Endodermal cell (in vitro differentiated cells): ENCODE data around the gene CRELD1. TPM values are rescaled to one million over a fixed set of nuclear protein-coding genes. Genes with fewer than 3 reads are reported as not detected.

Experiments used
- DNase-seq: peaks from one replicate; pipeline ENCODE4 v3.0.0-alpha.2; 2017
- H3K27ac ChIP-seq: 2 replicates; pipeline ENCODE4 v1.5.1; 2013; ENCODE audit warnings: mild to moderate bottlenecking, low read depth, low read length, moderate library complexity
- H3K27me3 ChIP-seq: 2 replicates; pipeline ENCODE4 v1.6.1; 2013; ENCODE audit warnings: mild to moderate bottlenecking, low read length, moderate library complexity; ENCODE audit not compliant: insufficient read depth, control insufficient read depth, poor library complexity, severe bottlenecking
- H3K36me3 ChIP-seq: 2 replicates; pipeline ENCODE4 v1.7.0; 2013; ENCODE audit warnings: mild to moderate bottlenecking, low read length, moderate library complexity; ENCODE audit not compliant: control insufficient read depth, insufficient read depth
- H3K4me1 ChIP-seq: one replicate; pipeline ENCODE4 v1.7.0; 2013; ENCODE audit warnings: low read length; ENCODE audit not compliant: control insufficient read depth, insufficient read depth
- H3K4me3 ChIP-seq: 2 replicates; pipeline ENCODE4 v1.5.1; 2013; ENCODE audit warnings: mild to moderate bottlenecking, low read length, moderate library complexity
- H3K9ac ChIP-seq: 2 replicates; pipeline ENCODE4 v1.6.1; 2013; ENCODE audit warnings: mild to moderate bottlenecking, low read length, moderate library complexity; ENCODE audit not compliant: poor library complexity, severe bottlenecking; ENCODE audit errors: extremely low read depth
- H3K9me3 ChIP-seq: 2 replicates; pipeline ENCODE4 v1.6.1; 2013; ENCODE audit warnings: mild to moderate bottlenecking, low read length, moderate library complexity; ENCODE audit not compliant: control insufficient read depth
- H3K27ac Mint-ChIP-seq: 2 replicates; pipeline ENCODE4 v1.8.0; 2020; ENCODE audit warnings: mixed read lengths
- H3K27me3 Mint-ChIP-seq: 2 replicates; pipeline ENCODE4 v1.8.0; 2021; ENCODE audit warnings: mild to moderate bottlenecking, mixed read lengths; ENCODE audit not compliant: insufficient read depth
- H3K36me3 Mint-ChIP-seq: 2 replicates; pipeline ENCODE4 v1.8.0; 2020; ENCODE audit warnings: low read depth, mixed read lengths
- H3K4me1 Mint-ChIP-seq: 2 replicates; pipeline ENCODE4 v1.8.0; 2020; ENCODE audit warnings: mixed read lengths
- H3K4me3 Mint-ChIP-seq: 2 replicates; pipeline ENCODE4 v1.8.0; 2020; ENCODE audit warnings: mild to moderate bottlenecking, moderate library complexity, mixed read lengths
- H3K9me3 Mint-ChIP-seq: 2 replicates; pipeline ENCODE4 v1.8.0; 2020; ENCODE audit warnings: mild to moderate bottlenecking, mixed read lengths
- CTCF ChIP-seq: fragments of 200-600 bp; sonication (generic); conservative IDR thresholded peaks from 2 replicates; pipeline ENCODE4 v1.5.0; 2021; ENCODE audit warnings: antibody characterized with exemption, mild to moderate bottlenecking
- WGBS, 2 experiments: methylation state at CpG; one replicate each; pipeline versions ENCODE4 v1.1.5 to v1.1.7; 2013; ENCODE audit warnings: missing lambda C conversion rate in 2 of 2, mixed read lengths in 1 of 2; ENCODE audit not compliant: insufficient coverage in 1 of 2, insufficient read length in 1 of 2; 5-methylcytosine and 5-hydroxymethylcytosine counted together
- total RNA-seq, 2 donors: library from RNA; stranded (reverse); fragmentation: NEBNext Ultra II Directional in 1 of 2; extraction: Animal tissue kit (Norgen Biotek cat#: 25700) in 1 of 2; gene quantifications; 2 replicates in 1 of 2; 3 replicates in 1 of 2; pipeline ENCODE4 v1.2.1, GENCODE V29; 2021

The CRELD1 gene
- total RNA-seq, 2 donors from 2014 or later, result 35.7 to 43.2 TPM

DNA sequence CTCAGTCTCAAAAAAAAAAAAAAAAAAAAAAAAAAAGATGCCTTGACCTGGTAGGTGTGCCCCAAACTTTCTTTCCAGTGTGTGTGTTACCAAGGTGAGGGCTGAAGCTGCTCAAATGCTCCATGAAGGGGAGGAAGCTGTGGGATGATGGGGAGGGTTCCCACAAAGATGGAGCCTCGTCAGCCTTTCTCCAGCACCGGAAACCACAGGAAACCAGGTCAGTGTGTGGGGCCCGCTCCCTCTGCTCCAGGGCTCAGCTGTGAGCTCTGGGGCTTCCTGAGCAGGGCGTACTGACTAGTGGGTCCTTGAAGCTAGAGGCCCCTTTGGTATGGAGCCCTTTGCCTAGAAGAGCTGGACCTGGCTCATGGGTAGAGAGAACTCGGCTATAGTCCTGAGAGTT, 31.7 kb upstream of the CRELD1 start:
- Mint-ChIP-seq H3K27me3 (peaks cover 1% of the 10 kb centered on the region), H3K4me1 (peaks cover 22% of the 10 kb centered on the region)
- no peak overlapping the region for H3K9ac ChIP-seq

GRCh38 chr3:9902372-9903237, 31.0 kb upstream of the CRELD1 start, which contains the start of gene IL17RE:
TSS of gene IL17RE (plus strand) at chr3:9902848. CDS start at chr3:9902933, 85 bp downstream.
- peaks cover 19% of the 10 kb centered on the region for H3K4me1 Mint-ChIP-seq
- Histone ChIP-seq H3K9me3 (no peaks in the 10 kb centered on the region), H3K36me3 (no peaks in the 10 kb centered on the region), H3K4me3 (no peak within 1 kb of the TSS), H3K9ac (no peak within 1 kb of the TSS), H3K4me1 (no peaks in the 10 kb centered on the region), H3K27me3 (no peaks in the 10 kb centered on the region), H3K27ac (no peak within 1 kb of the TSS)
- 73 to 78% methylated on average over 8 to 13 of the region's 13 CpGs for WGBS, 2 experiments
- TF ChIP-seq CTCF, result no peak
- no peaks in the 10 kb centered on the region for H3K36me3 Mint-ChIP-seq
- peaks cover 1% of the 10 kb centered on the region for H3K27me3 Mint-ChIP-seq
- H3K4me3 Mint-ChIP-seq, result peak within 1 kb of the TSS; percentile 32
- peak; percentile 85 for DNase-seq
- H3K27ac Mint-ChIP-seq, result no peak within 1 kb of the TSS
- no peaks in the 10 kb centered on the region for H3K9me3 Mint-ChIP-seq

More for the DNA sequence above, 31.7 kb upstream of the CRELD1 start:
- H3K9me3 ChIP-seq, result no peaks in the 10 kb centered on the region
- DNase-seq, result no peak
- Mint-ChIP-seq H3K36me3 (no peaks in the 10 kb centered on the region), H3K9me3 (no peaks in the 10 kb centered on the region), H3K27ac (no peak overlapping the region), H3K4me3 (no peak overlapping the region)
- H3K4me3 ChIP-seq, result no peak overlapping the region
- whole genome bisulfite sequencing, 2 experiments, result 92 to 100% methylated on average over 4 to 5 of the region's 5 CpGs
- no peaks in the 10 kb centered on the region for H3K4me1 ChIP-seq
- H3K27me3 ChIP-seq, result no peaks in the 10 kb centered on the region
- TF ChIP-seq CTCF, result no peak
- H3K27ac ChIP-seq, result no peak overlapping the region
- H3K36me3 ChIP-seq, result no peaks in the 10 kb centered on the region

DNA sequence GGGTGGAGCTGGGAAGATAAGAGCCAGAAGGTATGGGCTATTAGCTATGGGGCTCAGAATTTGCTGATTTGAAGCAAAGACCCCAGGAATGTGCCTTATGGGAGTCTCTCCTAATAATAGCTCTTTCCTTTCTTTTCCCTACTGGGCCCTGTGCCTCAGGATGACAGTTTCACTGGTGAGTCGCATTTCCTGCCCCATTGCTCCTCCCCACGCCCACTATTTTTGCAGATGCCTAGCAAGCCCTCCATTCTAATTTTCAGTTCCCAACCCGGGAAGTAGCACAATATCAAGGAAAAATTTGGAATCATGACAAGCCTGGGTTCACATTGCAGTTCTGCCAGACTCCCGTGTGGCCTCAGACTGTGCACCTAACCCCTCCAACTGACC, 30.4 kb upstream of the CRELD1 start:
- Histone ChIP-seq H3K27ac (no peak overlapping the region), H3K4me3 (no peak overlapping the region)
- no peak overlapping the region for H3K27ac Mint-ChIP-seq

More for the DNA sequence above, 30.4 kb upstream of the CRELD1 start:
- Histone ChIP-seq H3K9ac (no peak overlapping the region), H3K27me3 (no peaks in the 10 kb centered on the region), H3K4me1 (no peaks in the 10 kb centered on the region), H3K9me3 (no peaks in the 10 kb centered on the region), H3K36me3 (no peaks in the 10 kb centered on the region)
- peaks cover 14% of the 10 kb centered on the region for H3K4me1 Mint-ChIP-seq
- no peaks in the 10 kb centered on the region for H3K9me3 Mint-ChIP-seq
- WGBS, 2 experiments, result 73 to 80% methylated on average over 3 to 4 of the region's 4 CpGs
- peaks cover 1% of the 10 kb centered on the region for H3K27me3 Mint-ChIP-seq
- no peak for TF ChIP-seq CTCF
- DNase-seq, result no peak
- no peaks in the 10 kb centered on the region for H3K36me3 Mint-ChIP-seq
- H3K4me3 Mint-ChIP-seq, result peak overlapping the region; percentile 32
